Measurements from ENCODE around the gene RUNX2.

RUNX2 gene

DNA sequence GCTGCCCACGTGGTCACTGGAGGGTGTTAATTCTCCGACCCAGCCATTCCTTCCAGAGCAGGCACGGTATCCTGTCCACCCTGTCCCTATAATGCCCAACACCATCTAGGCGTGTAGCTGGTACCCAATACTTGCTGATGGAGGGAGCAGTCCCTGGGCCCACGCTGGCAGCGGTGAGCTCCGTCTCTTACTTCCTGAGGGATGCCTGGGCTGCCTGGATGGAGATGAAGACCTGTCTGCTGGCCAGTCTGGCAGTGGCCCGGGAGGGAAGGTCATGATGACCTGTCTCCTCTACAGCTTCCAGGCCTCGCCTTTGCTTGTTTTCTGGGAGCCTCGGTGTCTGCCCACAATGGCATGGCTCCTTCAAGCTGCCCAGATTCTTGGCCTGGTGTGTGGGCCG, 347.5 kb downstream of the RUNX2 start:
- DNase-seq (ENCODE audit: low read depth in 3 of 3): no peak

- no peak for DNase-seq (ENCODE audit: low read depth in 3 of 3)
These were observed 348.2 kb downstream of the RUNX2 start for GRCh38 chr6:45676380-45676779.

- peak in 1 of 3 donors; percentile 40 for DNase-seq (ENCODE audit: low read depth in 3 of 3)
These were observed 349.5 kb downstream of the RUNX2 start for GRCh38 chr6:45677381-45678284.

GRCh38 chr6:45678285-45678607, 350.1 kb downstream of the RUNX2 start:
- DNase-seq (ENCODE audit: low read depth in 3 of 3): no peak

DNA sequence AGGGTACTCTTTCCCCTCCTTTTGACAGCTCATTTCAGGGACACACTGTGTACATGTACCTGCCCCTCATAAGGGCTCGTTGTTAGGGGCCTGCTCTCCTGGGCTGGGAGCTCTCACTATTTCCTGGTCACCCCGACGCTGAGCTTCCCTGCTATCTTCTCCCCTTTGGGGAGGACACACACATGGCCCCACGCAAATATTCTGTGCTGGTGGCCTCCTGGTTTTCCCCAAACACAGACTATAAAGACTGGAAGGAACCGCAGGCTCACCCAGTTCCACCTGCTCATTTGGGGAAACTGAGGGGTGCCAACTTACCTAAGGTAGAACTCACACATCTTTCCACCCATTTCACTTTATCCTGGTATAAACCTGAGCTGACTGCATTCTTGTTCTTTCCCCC, 351.0 kb downstream of the RUNX2 start:
- no peak for DNase-seq (ENCODE audit: low read depth in 3 of 3)

- no peak for DNase-seq (ENCODE audit: low read depth in 3 of 3)
These were observed 351.5 kb downstream of the RUNX2 start for GRCh38 chr6:45679631-45680030.

GRCh38 chr6:45681860-45682511, 353.9 kb downstream of the RUNX2 start:
- DNase-seq (ENCODE audit: low read depth in 3 of 3): peak in 1 of 3 donors; percentile 41

DNA sequence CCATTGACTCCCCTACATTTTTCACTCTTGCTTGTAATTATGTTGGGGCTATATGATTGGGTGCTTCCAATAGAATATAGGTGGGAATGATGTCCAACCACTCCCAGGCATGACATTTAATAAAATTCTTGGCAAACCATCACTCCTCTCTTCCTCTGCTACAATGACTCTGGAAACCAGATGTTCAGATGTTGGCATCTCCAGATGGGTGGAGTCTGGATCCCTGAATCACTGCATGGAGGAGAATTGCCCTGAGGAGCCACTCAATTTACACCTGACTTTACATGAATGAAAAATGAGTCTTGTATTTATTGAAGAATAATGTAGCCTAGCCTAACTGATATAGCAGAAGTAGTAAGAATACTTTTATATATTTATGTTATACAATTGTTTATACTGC, 356.3 kb downstream of the RUNX2 start:
- DNase-seq (ENCODE audit: low read depth in 3 of 3): no peak

- DNase-seq (ENCODE audit: low read depth in 3 of 3): no peak
These were observed 356.9 kb downstream of the RUNX2 start for GRCh38 chr6:45685076-45685475.

DNA sequence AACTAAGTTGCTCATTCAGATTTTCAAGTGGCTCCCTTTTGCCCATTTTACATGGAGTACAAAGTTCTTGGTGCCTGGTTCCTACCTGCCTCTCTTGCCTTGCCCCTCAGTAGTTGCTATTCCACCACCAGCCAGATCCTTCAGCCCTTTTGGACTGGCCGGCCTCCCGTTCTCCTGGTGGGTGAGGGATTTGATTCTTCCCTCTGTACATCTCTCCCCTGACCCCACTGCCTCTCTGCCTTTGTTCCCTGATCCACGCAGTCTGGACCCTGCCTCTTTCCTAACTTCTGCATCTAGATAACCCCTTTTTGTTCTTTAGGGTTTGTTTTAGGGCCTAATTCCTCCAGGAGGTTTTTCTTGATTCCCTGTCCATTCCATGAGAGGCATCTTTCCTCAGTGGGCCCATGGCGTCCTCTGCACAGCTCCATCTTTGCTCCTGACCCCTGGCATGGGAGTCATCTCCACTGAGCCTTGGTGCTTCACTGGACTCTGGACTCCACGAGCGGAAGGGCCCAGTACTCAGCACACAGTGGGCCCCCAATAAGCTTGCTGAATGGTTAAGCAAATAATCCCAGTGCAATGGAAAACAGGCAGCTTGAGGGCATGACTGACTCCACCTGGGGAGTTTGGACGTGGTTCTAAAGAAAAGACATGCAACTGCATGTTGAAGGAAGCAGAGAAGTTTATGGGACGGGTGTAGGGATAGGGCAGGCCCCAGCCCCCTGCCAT, 358.9 kb downstream of the RUNX2 start:
- DNase-seq (ENCODE audit: low read depth in 3 of 3): no peak

DNA sequence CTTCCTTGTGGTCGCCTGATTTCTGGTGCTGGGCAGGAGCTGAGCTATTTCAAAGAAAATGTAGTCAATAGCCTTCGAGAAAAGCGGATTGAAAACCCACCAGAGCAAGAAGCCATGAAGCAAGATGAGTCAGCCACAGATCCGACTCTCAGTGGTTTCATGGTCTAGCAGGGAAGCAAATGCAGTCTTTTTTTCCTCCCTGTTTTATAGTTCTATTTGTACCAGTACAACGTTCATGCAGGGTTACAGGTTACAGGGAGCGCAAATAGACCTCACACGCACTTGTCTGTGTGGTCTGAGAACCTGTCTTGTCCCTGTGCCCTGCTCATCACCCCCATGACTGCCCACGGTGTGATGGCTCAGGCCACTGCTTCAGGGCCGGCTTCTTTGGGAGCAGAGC, 359.4 kb downstream of the RUNX2 start:
- DNase-seq (ENCODE audit: low read depth in 3 of 3): no peak

- DNase-seq (ENCODE audit: low read depth in 3 of 3): no peak
These were observed 360.1 kb downstream of the RUNX2 start for GRCh38 chr6:45688180-45688579.

GRCh38 chr6:45689926-45690615, 361.9 kb downstream of the RUNX2 start:
- DNase-seq (ENCODE audit: low read depth in 3 of 3): no peak

DNA sequence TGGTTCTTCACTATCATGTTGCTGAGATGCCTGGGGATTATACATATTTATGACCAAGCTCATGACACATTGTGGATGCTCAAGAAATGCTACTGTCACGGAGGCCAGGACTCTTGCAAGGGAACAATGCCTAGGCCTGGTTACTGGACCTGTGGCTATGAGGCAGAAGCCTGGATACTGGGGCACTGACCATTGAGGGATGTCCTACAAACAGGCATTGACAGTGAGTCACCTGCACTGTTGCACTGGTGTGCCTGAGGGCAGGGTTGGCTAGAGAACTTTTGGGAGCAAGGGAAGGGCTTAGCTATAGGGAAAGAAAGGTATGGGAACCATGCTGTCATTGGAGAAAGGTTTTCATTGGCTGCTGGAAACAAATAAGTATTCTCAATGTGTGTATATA, 362.7 kb downstream of the RUNX2 start:
- no peak for DNase-seq (ENCODE audit: low read depth in 3 of 3)

DNA sequence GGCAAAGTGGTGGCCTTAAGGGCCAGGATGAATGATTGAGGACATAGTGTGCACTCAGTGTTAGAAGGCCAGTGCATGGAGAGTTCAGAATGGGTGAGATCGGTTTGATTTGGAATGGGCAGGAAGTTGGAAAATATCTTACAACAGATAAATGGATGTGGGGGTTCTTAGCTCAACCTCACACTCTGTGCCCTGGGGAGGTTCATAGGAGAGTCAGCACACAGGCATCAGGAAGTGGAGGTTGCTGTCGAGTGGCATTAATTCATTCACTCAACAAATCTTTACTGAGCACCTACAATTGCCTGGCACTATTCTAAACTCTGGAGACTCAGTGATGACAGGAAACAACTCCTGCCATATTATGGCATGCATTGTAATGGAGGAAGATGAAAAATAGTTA, 363.3 kb downstream of the RUNX2 start:
- no peak for DNase-seq (ENCODE audit: low read depth in 3 of 3)

GRCh38 chr6:45692021-45692420, 363.9 kb downstream of the RUNX2 start:
- no peak for DNase-seq (ENCODE audit: low read depth in 3 of 3)

- no peak for DNase-seq (ENCODE audit: low read depth in 3 of 3)
These were observed 368.6 kb downstream of the RUNX2 start for GRCh38 chr6:45696738-45697137.

DNA sequence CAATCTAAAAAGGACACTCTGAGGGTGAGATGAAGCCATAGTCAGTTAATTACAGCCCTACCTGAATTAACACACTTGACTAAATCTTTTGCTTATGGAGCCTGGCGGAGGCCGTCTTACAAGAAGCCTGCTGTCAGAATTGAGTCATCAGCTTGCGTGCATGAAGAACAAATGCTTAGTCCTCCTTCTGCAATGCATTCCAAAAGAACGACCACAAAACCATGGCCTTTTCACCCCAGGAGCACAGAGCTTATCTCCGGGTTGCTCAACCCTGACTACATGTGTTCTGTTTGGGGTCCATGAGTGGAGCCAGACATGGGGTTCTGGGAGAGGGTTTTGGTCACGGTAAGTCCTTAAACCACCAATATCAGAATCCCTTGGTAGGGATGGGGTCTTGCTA, 369.5 kb downstream of the RUNX2 start:
- DNase-seq (ENCODE audit: low read depth in 3 of 3): no peak

- no peak for DNase-seq (ENCODE audit: low read depth in 3 of 3)
These were observed 369.9 kb downstream of the RUNX2 start for GRCh38 chr6:45698046-45698445.

DNA sequence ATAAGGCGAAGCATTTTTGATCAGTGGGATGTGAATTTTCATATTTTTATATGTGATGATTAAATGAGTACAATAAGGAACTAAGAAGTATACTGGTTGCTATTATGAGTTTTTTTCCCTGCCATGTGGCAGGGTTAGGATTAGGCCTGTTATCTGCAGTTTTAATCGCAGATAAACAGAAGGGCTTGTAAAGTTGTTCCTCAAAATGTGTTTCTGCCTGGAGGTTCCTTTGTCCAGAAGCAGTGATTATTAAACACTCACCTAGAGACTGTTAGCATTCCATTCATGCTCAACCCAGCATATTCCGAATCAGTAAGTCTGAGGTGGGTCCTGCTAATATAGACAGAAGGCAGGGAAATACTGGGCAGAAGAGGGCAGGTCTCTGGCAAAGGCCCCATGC, 371.5 kb downstream of the RUNX2 start:
- no peak for DNase-seq (ENCODE audit: low read depth in 3 of 3)

- no peak for DNase-seq (ENCODE audit: low read depth in 3 of 3)
These were observed 375.0 kb downstream of the RUNX2 start for GRCh38 chr6:45702849-45703739.
